WTC11 (cell line): ENCODE measurements around the gene EIF4E1B. TPM values are rescaled to one million over a fixed set of nuclear protein-coding genes. Genes with fewer than 3 reads are reported as not detected.

ENCODE experiments used
- ATAC-seq: fragments of 200-7000 bp; cut with Tn5 transposase; 2 replicates; pipeline ENCODE4 v1.10.0; 2021; ENCODE audit warnings: mild to moderate bottlenecking, moderate library complexity
- CTCF ChIA-PET: fragments of 300-600 bp; sonication (Branson Sonifier 250); formaldehyde crosslinking; loops from one replicate; lab custom pipeline; 2021; ENCODE audit warnings: antibody characterized with exemption; lab: Charles Lee
- POLR2A ChIA-PET: fragments of 350-600 bp; sonication (Branson Sonifier 250); formaldehyde crosslinking; loops from one replicate; lab custom pipeline; 2021; ENCODE audit warnings: antibody characterized with exemption; lab: Charles Lee
- DNase-seq: peaks from one replicate; pipeline ENCODE4 v3.0.0; 2021; ENCODE audit warnings: low spot score
- H3K27ac Mint-ChIP-seq: 2 replicates; pipeline ENCODE4 v1.8.0; 2021; ENCODE audit warnings: mixed read lengths
- H3K27me3 Mint-ChIP-seq: 2 replicates; pipeline ENCODE4 v1.8.0; 2021; ENCODE audit warnings: low read depth, mild to moderate bottlenecking, moderate library complexity, mixed read lengths
- H3K36me3 Mint-ChIP-seq: 2 replicates; pipeline ENCODE4 v1.8.0; 2021; ENCODE audit warnings: mixed read lengths
- H3K4me1 Mint-ChIP-seq: 2 replicates; pipeline ENCODE4 v1.8.0; 2022; ENCODE audit warnings: mixed read lengths
- H3K4me3 Mint-ChIP-seq: 2 replicates; pipeline ENCODE4 v1.8.0; 2021; ENCODE audit warnings: mild to moderate bottlenecking, moderate library complexity, mixed read lengths
- H3K9me3 Mint-ChIP-seq: 2 replicates; pipeline ENCODE4 v1.8.0; 2021; ENCODE audit warnings: mixed read lengths
- AR ChIP-seq: fragments of 250-450 bp; sonication (Bioruptor Pico); IDR thresholded peaks from 2 replicates; pipeline ENCODE4 v1.9.0; 2021; ENCODE audit warnings: mild to moderate bottlenecking
- ARID4B ChIP-seq: sonication (generic); formaldehyde crosslinking; IDR thresholded peaks from 2 replicates; pipeline ENCODE4 v1.8.0; 2023; ENCODE audit warnings: missing genetic modification reagents, mild to moderate bottlenecking, borderline replicate concordance
- FOXJ3 ChIP-seq: sonication (generic); formaldehyde crosslinking; IDR thresholded peaks from 2 replicates; pipeline ENCODE4 v1.9.0; 2021; ENCODE audit warnings: missing genetic modification reagents, mild to moderate bottlenecking, borderline replicate concordance
- GABPB1 ChIP-seq: sonication (generic); formaldehyde crosslinking; IDR thresholded peaks from 2 replicates; pipeline ENCODE4 v1.8.1; 2023; ENCODE audit warnings: mild to moderate bottlenecking, missing genetic modification reagents
- HMGXB4 ChIP-seq: sonication (generic); formaldehyde crosslinking; IDR thresholded peaks from 2 replicates; pipeline ENCODE4 v1.8.1; 2023; ENCODE audit warnings: mild to moderate bottlenecking, moderate library complexity, missing genetic modification reagents
- IRF1 ChIP-seq: sonication (generic); formaldehyde crosslinking; IDR thresholded peaks from 2 replicates; pipeline ENCODE4 v1.8.0; 2023; ENCODE audit warnings: missing genetic modification reagents
- IRF2 ChIP-seq: sonication (generic); formaldehyde crosslinking; IDR thresholded peaks from 2 replicates; pipeline ENCODE4 v1.8.0; 2022; ENCODE audit warnings: low read depth, missing genetic modification reagents, borderline replicate concordance
- JUN ChIP-seq: sonication (generic); formaldehyde crosslinking; IDR thresholded peaks from 2 replicates; pipeline ENCODE4 v1.8.0; 2023; ENCODE audit warnings: mild to moderate bottlenecking, missing genetic modification reagents
- SMAD3 ChIP-seq: sonication (generic); formaldehyde crosslinking; IDR thresholded peaks from 2 replicates; pipeline ENCODE4 v1.8.0; 2022; ENCODE audit warnings: missing genetic modification reagents, mild to moderate bottlenecking, borderline replicate concordance
- SMAD4 ChIP-seq: sonication (generic); formaldehyde crosslinking; IDR thresholded peaks from 2 replicates; pipeline ENCODE4 v1.8.0; 2022; ENCODE audit warnings: mild to moderate bottlenecking, missing genetic modification reagents
- TEAD1 ChIP-seq: sonication (generic); formaldehyde crosslinking; IDR thresholded peaks from 2 replicates; pipeline ENCODE4 v1.8.0; 2022; ENCODE audit warnings: mild to moderate bottlenecking, missing genetic modification reagents
- ZNF232 ChIP-seq: sonication (generic); formaldehyde crosslinking; IDR thresholded peaks from 2 replicates; pipeline ENCODE4 v1.8.0; 2022; ENCODE audit warnings: mild to moderate bottlenecking, missing genetic modification reagents
- ZNF317 ChIP-seq: sonication (generic); formaldehyde crosslinking; IDR thresholded peaks from 2 replicates; pipeline ENCODE4 v1.8.1; 2023; ENCODE audit warnings: low read depth, mild to moderate bottlenecking, moderate library complexity, missing genetic modification reagents, borderline replicate concordance
- ZNF532 ChIP-seq: fragments of 250-450 bp; sonication (Bioruptor Pico); IDR thresholded peaks from 2 replicates; pipeline ENCODE4 v1.9.0; 2021; ENCODE audit warnings: mild to moderate bottlenecking, borderline replicate concordance
- total RNA-seq: library from RNA; stranded (reverse); gene quantifications from 3 replicates; pipeline ENCODE4 v1.2.3, GENCODE V29; 2021

Gene EIF4E1B
- total RNA-seq, 1 experiment from 2014 or later: 0.74 TPM

GRCh38 chr5:176621661-176622079 is 8.8 kb upstream of the EIF4E1B start:
- ChIA-PET POLR2A (no interaction called here), CTCF (interaction anchor here (1.0 to 1.7 kb wide), 5 partner anchors 9 to 39 kb away, joined by 4 to 10 read pairs (median 5); partner anchors contain the start of genes EIF4E1B, SNCB and TSPAN17)
- no peak for DNase-seq
- H3K27ac Mint-ChIP-seq: no peak overlapping the region
- no peak overlapping the region for H3K4me3 Mint-ChIP-seq
- H3K4me1 Mint-ChIP-seq: peaks cover 8% of the 10 kb centered on the region
- TF ChIP-seq TEAD1 (CRISPR knock-in tag) (no peak), AR (CRISPR knock-in tag) (no peak)
- peaks cover 50% of the 10 kb centered on the region for H3K27me3 Mint-ChIP-seq
- H3K9me3 Mint-ChIP-seq: no peaks in the 10 kb centered on the region
- no peaks in the 10 kb centered on the region for H3K36me3 Mint-ChIP-seq
- ATAC-seq: no peak

- Mint-ChIP-seq H3K9me3 (no peaks in the 10 kb centered on the region), H3K27ac (no peak overlapping the region), H3K4me1 (peaks cover 24% of the 10 kb centered on the region), H3K27me3 (peaks cover 43% of the 10 kb centered on the region), H3K36me3 (no peaks in the 10 kb centered on the region), H3K4me3 (no peak overlapping the region)
- ChIA-PET CTCF (no interaction called here), POLR2A (no interaction called here)
- ATAC-seq (no peak), DNase-seq (no peak)
- TF ChIP-seq ARID4B (CRISPR knock-in tag) (no peak), ZNF232 (no peak), ZNF532 (CRISPR knock-in tag) (no peak), IRF2 (no peak)
Measured at GRCh38 chr5:176624142-176624541, 6.3 kb upstream of the EIF4E1B start.

GRCh38 chr5:176624938-176625337 is 5.5 kb upstream of the EIF4E1B start:
- TF ChIP-seq IRF1 (CRISPR knock-in tag): no peak
- TF ChIP-seq ZNF317 (CRISPR knock-in tag): no peak
- no peak for TF ChIP-seq HMGXB4 (CRISPR knock-in tag)
- TF ChIP-seq GABPB1 (CRISPR knock-in tag): no peak
- TF ChIP-seq FOXJ3 (CRISPR knock-in tag): no peak
- no peak for TF ChIP-seq JUN (CRISPR knock-in tag)
- TF ChIP-seq SMAD4 (CRISPR knock-in tag): no peak
- TF ChIP-seq SMAD3: no peak
- TF ChIP-seq, all 79 proteins: peak for 0
- H3K36me3 Mint-ChIP-seq: no peaks in the 10 kb centered on the region
- no peaks in the 10 kb centered on the region for H3K9me3 Mint-ChIP-seq
- CTCF ChIA-PET: no interaction called here
- H3K27me3 Mint-ChIP-seq: peaks cover 43% of the 10 kb centered on the region
- H3K27ac Mint-ChIP-seq: no peak overlapping the region
- DNase-seq: no peak
- peaks cover 24% of the 10 kb centered on the region for H3K4me1 Mint-ChIP-seq
- H3K4me3 Mint-ChIP-seq: no peak overlapping the region
- no peak for ATAC-seq
- POLR2A ChIA-PET: no interaction called here
